ENCODE results near the gene TFEB.

Gene TFEB

DNA sequence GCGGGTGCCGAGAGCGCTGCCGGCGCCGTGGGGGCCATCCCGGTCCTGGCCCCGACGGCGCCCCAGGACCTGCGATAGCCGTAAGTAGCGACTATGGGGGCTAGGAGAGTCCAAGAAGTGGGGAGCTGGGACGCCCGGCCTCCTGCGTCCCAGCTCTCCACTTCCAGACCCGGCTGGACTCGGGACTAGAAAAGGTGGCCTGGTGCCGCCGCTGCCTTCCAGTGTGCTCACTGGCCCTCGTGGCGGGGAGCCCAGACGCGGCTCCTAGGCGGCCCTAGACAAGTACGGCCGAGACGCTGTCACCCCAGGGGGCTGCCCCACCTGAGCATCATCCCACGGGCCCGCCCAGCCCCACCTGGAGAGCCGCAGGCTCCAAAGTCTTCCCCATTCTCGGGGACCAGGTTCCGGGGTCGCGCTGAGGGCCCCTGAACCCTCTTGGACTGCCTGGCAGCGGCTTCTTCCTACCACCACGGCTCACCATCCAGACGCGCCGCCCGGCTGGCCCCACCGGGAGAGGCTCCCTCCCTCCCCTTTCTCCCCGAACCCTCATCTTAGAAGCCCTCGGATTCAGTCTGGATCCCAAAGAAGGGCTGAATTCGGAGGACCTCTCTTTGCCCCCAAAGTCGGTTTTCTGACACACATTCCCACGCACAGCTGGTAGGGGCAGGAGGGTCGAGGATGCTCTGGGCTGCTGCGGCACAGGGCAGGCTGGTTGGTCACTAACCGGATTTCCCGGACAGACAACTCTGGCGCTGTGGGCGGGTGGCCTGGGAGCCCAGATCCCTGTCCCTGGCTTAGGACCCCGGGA is 98.0 kb downstream of the TFEB start:
- TF ChIP-seq, protein P1, sequence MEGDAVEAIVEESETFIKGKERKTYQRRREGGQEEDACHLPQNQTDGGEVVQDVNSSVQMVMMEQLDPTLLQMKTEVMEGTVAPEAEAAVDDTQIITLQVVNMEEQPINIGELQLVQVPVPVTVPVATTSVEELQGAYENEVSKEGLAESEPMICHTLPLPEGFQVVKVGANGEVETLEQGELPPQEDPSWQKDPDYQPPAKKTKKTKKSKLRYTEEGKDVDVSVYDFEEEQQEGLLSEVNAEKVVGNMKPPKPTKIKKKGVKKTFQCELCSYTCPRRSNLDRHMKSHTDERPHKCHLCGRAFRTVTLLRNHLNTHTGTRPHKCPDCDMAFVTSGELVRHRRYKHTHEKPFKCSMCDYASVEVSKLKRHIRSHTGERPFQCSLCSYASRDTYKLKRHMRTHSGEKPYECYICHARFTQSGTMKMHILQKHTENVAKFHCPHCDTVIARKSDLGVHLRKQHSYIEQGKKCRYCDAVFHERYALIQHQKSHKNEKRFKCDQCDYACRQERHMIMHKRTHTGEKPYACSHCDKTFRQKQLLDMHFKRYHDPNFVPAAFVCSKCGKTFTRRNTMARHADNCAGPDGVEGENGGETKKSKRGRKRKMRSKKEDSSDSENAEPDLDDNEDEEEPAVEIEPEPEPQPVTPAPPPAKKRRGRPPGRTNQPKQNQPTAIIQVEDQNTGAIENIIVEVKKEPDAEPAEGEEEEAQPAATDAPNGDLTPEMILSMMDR (IDR thresholded peaks at IDR 0.05), result no peak

DNA sequence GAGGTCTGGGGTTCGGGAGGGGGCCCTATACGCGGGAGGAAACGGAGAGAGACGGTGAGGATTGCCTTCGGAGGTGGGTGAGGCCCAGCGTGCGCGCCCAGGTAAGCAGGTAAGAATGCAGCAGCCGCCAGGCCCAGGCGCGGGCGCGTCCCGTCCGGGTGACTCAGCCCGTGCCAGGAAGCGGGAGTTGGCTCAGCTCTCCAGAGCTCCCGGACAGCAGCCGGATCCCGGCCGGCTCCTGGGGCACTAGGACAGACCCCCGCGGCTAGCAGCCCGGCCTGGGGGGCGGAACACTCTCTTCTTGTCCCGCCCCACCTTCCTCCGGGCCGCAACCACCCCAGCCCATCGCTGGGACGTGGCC is 98.6 kb downstream of the TFEB start:
- TF ChIP-seq, protein P1 (IDR thresholded peaks at IDR 0.05), result no peak

DNA sequence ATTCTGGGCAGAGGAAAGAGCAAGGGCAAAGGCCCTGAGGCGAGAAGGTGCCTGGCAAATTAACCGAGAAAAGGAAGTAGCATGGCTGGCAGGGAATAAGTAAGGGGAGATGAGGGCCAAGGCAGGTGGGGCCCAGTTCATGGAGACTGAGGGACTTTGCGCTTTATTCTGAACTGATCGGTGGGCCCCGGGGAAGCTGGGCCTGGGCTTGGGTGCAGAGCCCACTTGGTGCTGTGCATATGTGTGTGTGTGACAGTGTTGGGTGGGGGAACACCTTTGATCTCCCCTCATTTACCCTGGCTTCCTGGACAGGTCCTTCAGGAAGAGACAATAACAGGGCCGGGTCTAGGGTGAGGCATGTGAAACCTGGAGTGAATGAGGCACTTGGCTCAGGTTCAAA is 100.0 kb downstream of the TFEB start:
- TF ChIP-seq, protein P1 (IDR thresholded peaks at IDR 0.05), result no peak

DNA sequence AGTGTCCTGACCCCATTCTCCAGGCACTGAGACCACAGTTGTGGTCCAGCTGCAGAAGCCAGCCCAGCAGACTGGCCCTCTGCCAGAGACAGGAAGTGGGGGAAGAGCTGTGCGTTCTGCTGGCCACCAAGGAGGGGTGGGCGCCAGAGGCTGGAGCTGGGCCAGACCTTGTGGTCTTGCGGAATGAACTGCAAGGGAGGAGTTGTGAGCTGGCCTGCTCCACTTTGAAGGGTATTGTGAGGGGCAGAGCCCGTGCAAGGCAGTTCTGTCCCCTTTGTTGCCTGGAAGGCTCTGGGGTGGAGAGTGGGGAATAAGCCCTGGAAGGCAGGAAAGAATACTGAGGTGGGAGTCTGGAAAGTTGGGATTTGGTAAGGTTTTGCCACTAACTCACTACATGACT is 100.8 kb downstream of the TFEB start:
- TF ChIP-seq, protein P1 (IDR thresholded peaks at IDR 0.05), result no peak

All from LNCAP (cell line).